Stimulated activated CD8-positive, alpha-beta memory T cell treated with anti-CD3 and anti-CD28 coated beads, Interleukin-4, amount 100 ng/mL, for 4 hours (primary cell): ENCODE results near the gene SARM1.

ENCODE experiments used
- DNase-seq, 2 donors: peaks; one replicate each; pipeline ENCODE4 v3.0.0-alpha.2; 2020; ENCODE audit warnings: low read depth in 2 of 2, low spot score in 1 of 2

The SARM1 gene

GRCh38 chr17:28392491-28392890 lies 21.0 kb downstream of the SARM1 start:
- no peak for DNase-seq

GRCh38 chr17:28394337-28395116 lies 23.0 kb downstream of the SARM1 start:
- DNase-seq = no peak

GRCh38 chr17:28395426-28395825 lies 23.9 kb downstream of the SARM1 start:
- DNase-seq = no peak

- DNase-seq = no peak
These were observed 24.5 kb downstream of the SARM1 start for GRCh38 chr17:28395968-28396367.

- no peak for DNase-seq
These were observed 25.2 kb downstream of the SARM1 start for GRCh38 chr17:28396635-28397239.

- no peak for DNase-seq
These were observed 25.8 kb downstream of the SARM1 start for GRCh38 chr17:28397275-28397674.

GRCh38 chr17:28397687-28398279 lies 26.3 kb downstream of the SARM1 start:
- DNase-seq = no peak

- no peak for DNase-seq
These were observed 26.9 kb downstream of the SARM1 start for GRCh38 chr17:28398280-28398981.

- DNase-seq = no peak
These were observed 28.3 kb downstream of the SARM1 start for GRCh38 chr17:28399808-28400207.

GRCh38 chr17:28402224-28402630 lies 30.7 kb downstream of the SARM1 start:
- no peak for DNase-seq

- DNase-seq = no peak
These were observed 31.4 kb downstream of the SARM1 start for GRCh38 chr17:28402844-28403243.

GRCh38 chr17:28404007-28404406 lies 32.5 kb downstream of the SARM1 start:
- DNase-seq = no peak

- no peak for DNase-seq
These were observed 32.9 kb downstream of the SARM1 start for GRCh38 chr17:28404461-28404811.

- DNase-seq = no peak
These were observed 33.5 kb downstream of the SARM1 start for GRCh38 chr17:28404812-28405570.

- peak in 1 of 2 donors; percentile 22 for DNase-seq
These were observed 34.4 kb downstream of the SARM1 start, which contains the start of gene SLC46A1 for GRCh38 chr17:28405632-28406472. TSS of gene SLC46A1 (minus strand) at chr17:28406212. CDS start at chr17:28406114, 98 bp downstream.

GRCh38 chr17:28406473-28406814 lies 35.0 kb downstream of the SARM1 start:
- no peak for DNase-seq

GRCh38 chr17:28407130-28407973 lies 35.9 kb downstream of the SARM1 start:
- no peak for DNase-seq

GRCh38 chr17:28407974-28408306 lies 36.4 kb downstream of the SARM1 start:
- DNase-seq = no peak

- DNase-seq = no peak
These were observed 40.6 kb downstream of the SARM1 start for GRCh38 chr17:28412099-28412498.
